Ishikawa (cell line): ENCODE results near the gene SDK1.

Experiments
- CEBPB ChIP-seq: IDR thresholded peaks from 2 replicates; pipeline ENCODE4 v1.6.1; 2012
- CREB1 ChIP-seq: IDR thresholded peaks from 2 replicates; pipeline ENCODE4 v1.6.1; 2012; ENCODE audit warnings: low read depth
- EGR1 ChIP-seq: IDR thresholded peaks from 2 replicates; pipeline ENCODE4 v1.6.1; 2012
- EP300 ChIP-seq: IDR thresholded peaks from 2 replicates; pipeline ENCODE4 v1.6.1; 2012; ENCODE audit warnings: borderline replicate concordance
- FOXM1 ChIP-seq: IDR thresholded peaks from 2 replicates; pipeline ENCODE4 v1.6.1; 2012; ENCODE audit warnings: low read depth, borderline replicate concordance
- NFIC ChIP-seq: IDR thresholded peaks from 2 replicates; pipeline ENCODE4 v1.6.1; 2012
- RAD21 ChIP-seq: IDR thresholded peaks from 2 replicates; pipeline ENCODE4 v1.6.1; 2012; ENCODE audit warnings: low read depth
- TAF1 ChIP-seq: IDR thresholded peaks from 2 replicates; pipeline ENCODE4 v1.6.1; 2012; ENCODE audit warnings: low read depth, mild to moderate bottlenecking
- TCF12 ChIP-seq: IDR thresholded peaks from 2 replicates; pipeline ENCODE4 v1.6.1; 2012; ENCODE audit warnings: low read depth
- TEAD4 ChIP-seq: IDR thresholded peaks from 2 replicates; pipeline ENCODE4 v1.6.1; 2012
- YY1 ChIP-seq: IDR thresholded peaks from 2 replicates; pipeline ENCODE4 v1.6.1; 2012; ENCODE audit warnings: low read depth
- ZBTB7A ChIP-seq: IDR thresholded peaks from 2 replicates; pipeline ENCODE4 v1.6.1; 2012; ENCODE audit warnings: low read depth
- TF ChIP-seq, protein P1 (sequence below): IDR thresholded peaks from 2 replicates; pipeline ENCODE4 v1.6.1; 2012; ENCODE audit warnings: low read depth, mild to moderate bottlenecking
- TF ChIP-seq, protein P2 (sequence below): IDR thresholded peaks from 2 replicates; pipeline ENCODE4 v1.6.1; 2012
- TF ChIP-seq, protein P3 (sequence below): IDR thresholded peaks from 2 replicates; pipeline ENCODE4 v1.6.1; 2012

The SDK1 gene

DNA sequence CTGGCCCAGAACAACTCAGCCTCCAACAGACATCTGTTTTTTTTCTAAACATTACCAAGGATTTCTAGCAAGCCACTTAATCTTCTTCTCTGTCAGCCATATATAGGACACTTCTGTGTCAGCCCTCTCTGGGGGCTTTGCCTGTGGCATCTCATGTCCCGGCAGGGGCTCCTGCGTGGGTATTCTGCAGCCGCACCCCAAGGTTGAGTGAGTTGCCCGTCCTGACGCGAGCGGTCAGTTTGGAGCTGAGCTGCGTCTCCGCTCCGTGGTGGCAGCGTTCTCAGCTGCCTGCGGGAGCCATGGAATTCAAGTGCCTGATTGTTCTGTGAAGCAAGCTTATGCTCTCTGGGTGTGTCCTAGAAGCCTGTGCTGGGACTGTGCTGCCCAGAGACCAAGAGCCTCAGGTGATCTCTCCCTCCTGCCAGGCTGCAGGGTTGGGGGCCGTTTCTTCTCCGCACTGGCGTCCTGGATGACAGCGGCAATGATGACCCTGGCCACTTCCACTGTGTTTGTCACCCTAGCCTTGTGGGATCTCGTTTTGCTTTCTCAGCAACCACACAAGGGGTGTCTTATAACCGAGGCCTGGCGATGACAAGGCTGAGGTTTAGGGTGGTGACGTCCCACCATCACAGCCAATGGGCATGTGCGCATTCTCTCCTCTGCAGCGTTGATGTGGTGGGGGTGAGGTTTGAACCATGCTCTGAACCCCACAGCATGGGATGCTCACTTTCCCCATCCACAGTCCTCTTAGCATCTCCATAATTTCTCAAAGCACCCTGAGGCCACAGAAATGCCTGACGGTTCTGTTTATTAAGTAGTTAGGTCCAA, 768.4 kb downstream of the SDK1 start:
- TF ChIP-seq TEAD4 (no peak), CREB1 (no peak), CEBPB (no peak), TAF1 (no peak), FOXM1 (no peak), ZBTB7A (no peak), NFIC (no peak), RAD21 (no peak), EP300 (no peak), TCF12 (no peak), YY1 (no peak), EGR1 (no peak)
- TF ChIP-seq, protein P1, sequence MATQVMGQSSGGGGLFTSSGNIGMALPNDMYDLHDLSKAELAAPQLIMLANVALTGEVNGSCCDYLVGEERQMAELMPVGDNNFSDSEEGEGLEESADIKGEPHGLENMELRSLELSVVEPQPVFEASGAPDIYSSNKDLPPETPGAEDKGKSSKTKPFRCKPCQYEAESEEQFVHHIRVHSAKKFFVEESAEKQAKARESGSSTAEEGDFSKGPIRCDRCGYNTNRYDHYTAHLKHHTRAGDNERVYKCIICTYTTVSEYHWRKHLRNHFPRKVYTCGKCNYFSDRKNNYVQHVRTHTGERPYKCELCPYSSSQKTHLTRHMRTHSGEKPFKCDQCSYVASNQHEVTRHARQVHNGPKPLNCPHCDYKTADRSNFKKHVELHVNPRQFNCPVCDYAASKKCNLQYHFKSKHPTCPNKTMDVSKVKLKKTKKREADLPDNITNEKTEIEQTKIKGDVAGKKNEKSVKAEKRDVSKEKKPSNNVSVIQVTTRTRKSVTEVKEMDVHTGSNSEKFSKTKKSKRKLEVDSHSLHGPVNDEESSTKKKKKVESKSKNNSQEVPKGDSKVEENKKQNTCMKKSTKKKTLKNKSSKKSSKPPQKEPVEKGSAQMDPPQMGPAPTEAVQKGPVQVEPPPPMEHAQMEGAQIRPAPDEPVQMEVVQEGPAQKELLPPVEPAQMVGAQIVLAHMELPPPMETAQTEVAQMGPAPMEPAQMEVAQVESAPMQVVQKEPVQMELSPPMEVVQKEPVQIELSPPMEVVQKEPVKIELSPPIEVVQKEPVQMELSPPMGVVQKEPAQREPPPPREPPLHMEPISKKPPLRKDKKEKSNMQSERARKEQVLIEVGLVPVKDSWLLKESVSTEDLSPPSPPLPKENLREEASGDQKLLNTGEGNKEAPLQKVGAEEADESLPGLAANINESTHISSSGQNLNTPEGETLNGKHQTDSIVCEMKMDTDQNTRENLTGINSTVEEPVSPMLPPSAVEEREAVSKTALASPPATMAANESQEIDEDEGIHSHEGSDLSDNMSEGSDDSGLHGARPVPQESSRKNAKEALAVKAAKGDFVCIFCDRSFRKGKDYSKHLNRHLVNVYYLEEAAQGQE: no peak
- TF ChIP-seq, protein P2, sequence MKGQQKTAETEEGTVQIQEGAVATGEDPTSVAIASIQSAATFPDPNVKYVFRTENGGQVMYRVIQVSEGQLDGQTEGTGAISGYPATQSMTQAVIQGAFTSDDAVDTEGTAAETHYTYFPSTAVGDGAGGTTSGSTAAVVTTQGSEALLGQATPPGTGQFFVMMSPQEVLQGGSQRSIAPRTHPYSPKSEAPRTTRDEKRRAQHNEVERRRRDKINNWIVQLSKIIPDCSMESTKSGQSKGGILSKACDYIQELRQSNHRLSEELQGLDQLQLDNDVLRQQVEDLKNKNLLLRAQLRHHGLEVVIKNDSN: no peak
- TF ChIP-seq, protein P3, sequence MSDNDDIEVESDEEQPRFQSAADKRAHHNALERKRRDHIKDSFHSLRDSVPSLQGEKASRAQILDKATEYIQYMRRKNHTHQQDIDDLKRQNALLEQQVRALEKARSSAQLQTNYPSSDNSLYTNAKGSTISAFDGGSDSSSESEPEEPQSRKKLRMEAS: no peak

GRCh38 chr7:4070214-4070613, 769.2 kb downstream of the SDK1 start:
- TF ChIP-seq EGR1: no peak
- TF ChIP-seq, protein P2: no peak
- no peak for TF ChIP-seq ZBTB7A
- TF ChIP-seq CEBPB: no peak
- no peak for TF ChIP-seq CREB1
- no peak for TF ChIP-seq TCF12
- no peak for TF ChIP-seq YY1
- TF ChIP-seq FOXM1: no peak
- TF ChIP-seq, protein P1: no peak
- TF ChIP-seq EP300: no peak
- TF ChIP-seq, protein P3: no peak
- TF ChIP-seq NFIC: no peak
- TF ChIP-seq RAD21: no peak
- no peak for TF ChIP-seq TEAD4
- no peak for TF ChIP-seq TAF1

DNA sequence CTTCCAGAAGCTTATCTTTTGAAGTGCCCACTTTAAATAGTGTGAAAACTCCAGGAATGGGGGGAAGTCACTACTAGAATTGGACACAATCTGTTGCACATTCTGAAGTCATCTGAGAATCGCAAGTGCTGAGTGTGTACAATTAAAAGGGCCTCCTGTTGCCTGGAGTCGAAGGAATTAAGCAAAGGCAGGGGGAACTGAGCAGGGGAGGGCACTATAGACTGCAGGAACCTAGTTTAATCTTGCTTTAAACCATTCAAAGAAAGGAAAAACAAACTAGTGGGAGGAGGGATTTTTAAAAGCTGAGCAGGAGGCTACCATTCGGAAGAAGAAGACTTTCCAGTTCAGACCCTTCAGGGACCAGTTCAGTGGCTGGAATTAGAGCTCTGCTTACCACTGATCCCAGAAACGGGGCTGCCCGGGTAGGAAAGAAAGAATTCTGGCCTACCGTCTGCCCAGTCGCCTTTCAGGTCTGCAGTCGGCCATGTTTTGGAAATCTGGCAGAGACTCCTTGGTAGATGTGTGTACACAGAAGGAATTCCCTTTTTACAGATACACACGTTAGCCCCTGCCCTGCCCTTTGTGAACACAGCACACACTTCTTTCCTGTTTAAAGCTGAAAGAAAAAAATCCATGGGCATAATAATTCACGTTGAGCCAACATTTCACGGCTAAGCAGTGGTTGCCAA, 770.5 kb downstream of the SDK1 start:
- no peak for TF ChIP-seq RAD21
- no peak for TF ChIP-seq TAF1
- TF ChIP-seq TEAD4: no peak
- TF ChIP-seq, protein P1: no peak
- no peak for TF ChIP-seq ZBTB7A
- TF ChIP-seq EP300: no peak

DNA sequence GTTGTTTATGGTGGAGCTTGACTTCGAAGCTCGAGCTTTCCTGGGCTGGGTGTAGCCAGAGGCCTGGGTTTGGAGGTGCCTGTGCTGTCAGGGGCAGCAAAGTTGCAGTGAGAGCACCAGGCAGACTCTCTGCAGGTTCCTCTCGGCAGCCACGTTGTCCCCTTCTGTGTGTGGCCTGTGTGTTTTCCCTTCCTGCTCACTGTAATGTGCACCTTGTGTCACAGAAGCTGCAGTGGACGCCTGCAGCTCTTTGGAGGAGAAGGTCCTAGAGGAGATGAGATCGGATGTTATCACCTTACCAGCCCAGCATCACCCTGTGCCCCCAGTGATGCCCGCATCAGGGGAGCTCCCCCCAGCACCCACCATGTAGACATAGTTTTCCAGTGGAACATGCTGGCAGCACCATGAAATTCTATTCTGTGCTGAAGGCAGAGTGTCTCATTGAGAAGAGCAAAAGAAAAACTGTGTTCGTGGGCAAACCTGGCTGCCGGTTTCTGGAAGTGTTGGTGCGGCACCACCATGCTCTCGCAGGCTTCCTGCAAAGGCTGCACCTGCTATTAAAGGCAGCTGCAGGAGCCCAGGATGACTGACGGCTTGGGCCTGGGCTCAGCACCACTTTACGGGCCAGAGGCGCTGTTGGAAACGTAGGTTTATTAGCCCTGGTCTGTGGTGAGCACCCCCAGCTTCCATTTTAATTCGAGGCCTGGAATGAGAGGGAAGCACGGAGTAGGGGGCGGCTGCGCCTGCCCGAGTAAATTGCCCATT, 771.3 kb downstream of the SDK1 start:
- no peak for TF ChIP-seq FOXM1
- no peak for TF ChIP-seq TEAD4
- TF ChIP-seq, protein P3: no peak
- no peak for TF ChIP-seq NFIC
- TF ChIP-seq ZBTB7A: no peak
- TF ChIP-seq, protein P1: no peak
- TF ChIP-seq, protein P2: no peak
- TF ChIP-seq CEBPB: no peak
- TF ChIP-seq EGR1: no peak
- TF ChIP-seq RAD21: no peak
- TF ChIP-seq TAF1: no peak
- no peak for TF ChIP-seq TCF12
- no peak for TF ChIP-seq YY1
- TF ChIP-seq EP300: no peak
